GM21825 (cell line): ENCODE measurements around the gene NUMBL.
"Not testable (repeated sequence)": the region's sequence is repeated elsewhere in the genome, so short reads cannot be mapped to it uniquely, and the experiment has no call there.

Experiments used
- ATAC-seq: cut with Tn5 transposase; IDR thresholded peaks from one replicate; pipeline ENCODE4 v1.9.1; 2021; ENCODE audit warnings: mild to moderate bottlenecking, moderate library complexity; ENCODE audit not compliant: unreplicated experiment

NUMBL gene

GRCh38 chr19:40633207-40633606 lies 57.2 kb downstream of the NUMBL start:
- no peak for ATAC-seq

GRCh38 chr19:40632311-40633036 lies 58.0 kb downstream of the NUMBL start:
- no peak for ATAC-seq

GRCh38 chr19:40630571-40631160 lies 59.8 kb downstream of the NUMBL start:
- no peak for ATAC-seq

GRCh38 chr19:40629346-40629745 lies 61.1 kb downstream of the NUMBL start:
- no peak for ATAC-seq

GRCh38 chr19:40627486-40628279 lies 62.8 kb downstream of the NUMBL start:
- ATAC-seq = no peak

GRCh38 chr19:40626918-40627317 lies 63.5 kb downstream of the NUMBL start:
- no peak for ATAC-seq

- ATAC-seq = no peak
These were observed 64.9 kb downstream of the NUMBL start for GRCh38 chr19:40625406-40626120.

- ATAC-seq = not testable (repeated sequence)
These were observed 65.9 kb downstream of the NUMBL start for GRCh38 chr19:40624369-40625153.

- ATAC-seq = no peak
These were observed 66.8 kb downstream of the NUMBL start for GRCh38 chr19:40623403-40624251.

GRCh38 chr19:40622773-40623075 lies 67.7 kb downstream of the NUMBL start:
- ATAC-seq = no peak

- ATAC-seq = no peak
These were observed 68.3 kb downstream of the NUMBL start for GRCh38 chr19:40621966-40622772.

GRCh38 chr19:40621283-40621682 lies 69.2 kb downstream of the NUMBL start:
- ATAC-seq = no peak

- no peak for ATAC-seq
These were observed 70.3 kb downstream of the NUMBL start for GRCh38 chr19:40620161-40620485.

GRCh38 chr19:40619333-40620160 lies 70.9 kb downstream of the NUMBL start:
- no peak for ATAC-seq

- no peak for ATAC-seq
These were observed 72.5 kb downstream of the NUMBL start for GRCh38 chr19:40617961-40618360.

GRCh38 chr19:40616941-40617340 lies 73.5 kb downstream of the NUMBL start:
- no peak for ATAC-seq

- no peak for ATAC-seq
These were observed 74.3 kb downstream of the NUMBL start for GRCh38 chr19:40616178-40616577.
